Activated naive CD8-positive, alpha-beta T cell treated with anti-CD3 and anti-CD28 coated beads, Interleukin-2, amount 50 U/mL, for 16 hours (primary cell): ENCODE results near the gene LAMA5.

ENCODE experiments used
- DNase-seq: peaks from one replicate; pipeline ENCODE4 v3.0.0-alpha.2; 2020; ENCODE audit warnings: low read depth, low spot score

Gene LAMA5

GRCh38 chr20:62367136-62367632 is at the start of gene LAMA5:
TSS of gene LAMA5 (minus strand) at chr20:62367312. CDS start at chr20:62367245, 67 bp downstream.
- no peak for DNase-seq

- no peak for DNase-seq
Observed at GRCh38 chr20:62415354-62416111, 48.4 kb upstream of the LAMA5 start.

- no peak for DNase-seq
Observed at GRCh38 chr20:62413896-62414481, 46.9 kb upstream of the LAMA5 start.

GRCh38 chr20:62413025-62413570 is 46.0 kb upstream of the LAMA5 start:
- no peak for DNase-seq

- DNase-seq: no peak
Observed at GRCh38 chr20:62412194-62413024, 45.3 kb upstream of the LAMA5 start.

- no peak for DNase-seq
Observed at GRCh38 chr20:62411479-62412193, 44.5 kb upstream of the LAMA5 start.

- DNase-seq: no peak
Observed at GRCh38 chr20:62410746-62411478, 43.8 kb upstream of the LAMA5 start.

GRCh38 chr20:62409931-62410745 is 43.0 kb upstream of the LAMA5 start:
- no peak for DNase-seq

- DNase-seq: no peak
Observed at GRCh38 chr20:62409086-62409853, 42.2 kb upstream of the LAMA5 start.

GRCh38 chr20:62408640-62409039 is 41.5 kb upstream of the LAMA5 start:
- DNase-seq: no peak

GRCh38 chr20:62408055-62408454 is 40.9 kb upstream of the LAMA5 start:
- no peak for DNase-seq

- peak; percentile 82 for DNase-seq
Observed at GRCh38 chr20:62407221-62407992, 40.3 kb upstream of the LAMA5 start, which contains the start of gene CABLES2. TSS of gene CABLES2 (minus strand) at chr20:62407285. CDS start at chr20:62407276, 9 bp downstream.

GRCh38 chr20:62406635-62407176 is 39.6 kb upstream of the LAMA5 start:
- DNase-seq: no peak

GRCh38 chr20:62405981-62406513 is 38.9 kb upstream of the LAMA5 start:
- DNase-seq: no peak

GRCh38 chr20:62405108-62405980 is 38.2 kb upstream of the LAMA5 start:
- no peak for DNase-seq

- DNase-seq: no peak
Observed at GRCh38 chr20:62404761-62405107, 37.6 kb upstream of the LAMA5 start.
